Measurements from ENCODE around the gene IRX5. TPM values are rescaled to one million over a fixed set of nuclear protein-coding genes. Genes with fewer than 3 reads are reported as not detected.

Gene IRX5
- total and polyA plus RNA-seq, 2 donors from 2014 or later = 3.7 to 22.3 TPM

GRCh38 chr16:54912720-54913119 is 17.9 kb upstream of the IRX5 start:
- Histone ChIP-seq H3K9ac (ENCODE audit: low read length in 3 of 3) (no peak overlapping the region), H3K4me1 (ENCODE audit: control insufficient read depth in 2 of 3, insufficient read depth in 2 of 3, low read depth in 1 of 3, low read length in 3 of 3) (no peaks in the 10 kb centered on the region), H3K4me3 (ENCODE audit: low read length in 3 of 3) (no peak overlapping the region), H3K27me3 (ENCODE audit: control insufficient read depth, insufficient read depth, low read length) (no peaks in the 10 kb centered on the region), H3K9me3 (ENCODE audit: control insufficient read depth in 2 of 3, insufficient read depth in 1 of 3, low read length in 3 of 3) (no peaks in the 10 kb centered on the region), H3K36me3 (ENCODE audit: control insufficient read depth in 2 of 3, insufficient read depth in 3 of 3, low read length in 3 of 3) (no peaks in the 10 kb centered on the region), H3K27ac (ENCODE audit: low read depth in 2 of 2, low read length in 2 of 2) (no peak overlapping the region)
- intact Hi-C loops (cut with DNase I) = no loop called here
- TF ChIP-seq CTCF (IDR thresholded peaks at IDR 0.05; ENCODE audit: borderline replicate concordance, extremely low read depth, insufficient read depth) = no peak
- no peak for DNase-seq
- no peak for FAIRE-seq

- H3K4me3 ChIP-seq (ENCODE audit: low read length in 3 of 3) = no peak overlapping the region
- no peaks in the 10 kb centered on the region for H3K9me3 ChIP-seq (ENCODE audit: control insufficient read depth in 2 of 3, insufficient read depth in 1 of 3, low read length in 3 of 3)
- H3K36me3 ChIP-seq (ENCODE audit: control insufficient read depth in 2 of 3, insufficient read depth in 3 of 3, low read length in 3 of 3) = no peaks in the 10 kb centered on the region
- DNase-seq (no peak), FAIRE-seq (no peak)
- peaks cover 19% of the 10 kb centered on the region for H3K27me3 ChIP-seq (ENCODE audit: control insufficient read depth, insufficient read depth, low read length)
- no peak for TF ChIP-seq CTCF (IDR thresholded peaks at IDR 0.05; ENCODE audit: borderline replicate concordance, extremely low read depth, insufficient read depth)
- H3K4me1 ChIP-seq (ENCODE audit: control insufficient read depth in 2 of 3, insufficient read depth in 2 of 3, low read depth in 1 of 3, low read length in 3 of 3) = no peaks in the 10 kb centered on the region
- H3K27ac ChIP-seq (ENCODE audit: low read depth in 2 of 2, low read length in 2 of 2) = no peak overlapping the region
- H3K9ac ChIP-seq (ENCODE audit: low read length in 3 of 3) = no peak overlapping the region
- intact Hi-C loops (cut with DNase I) = no loop called here
Measured at GRCh38 chr16:54921206-54921824, 9.3 kb upstream of the IRX5 start.

- Histone ChIP-seq H3K9ac (ENCODE audit: low read length in 3 of 3) (no peak overlapping the region), H3K36me3 (ENCODE audit: control insufficient read depth in 2 of 3, insufficient read depth in 3 of 3, low read length in 3 of 3) (no peaks in the 10 kb centered on the region), H3K4me1 (ENCODE audit: control insufficient read depth in 2 of 3, insufficient read depth in 2 of 3, low read depth in 1 of 3, low read length in 3 of 3) (peaks cover 0 to 2% (median 0%) of the 10 kb centered on the region in 3 donors), H3K27ac (ENCODE audit: low read depth in 2 of 2, low read length in 2 of 2) (no peak overlapping the region), H3K9me3 (ENCODE audit: control insufficient read depth in 2 of 3, insufficient read depth in 1 of 3, low read length in 3 of 3) (no peaks in the 10 kb centered on the region), H3K4me3 (ENCODE audit: low read length in 3 of 3) (no peak overlapping the region), H3K27me3 (ENCODE audit: control insufficient read depth, insufficient read depth, low read length) (peaks cover 36% of the 10 kb centered on the region)
- intact Hi-C loops (cut with DNase I) = no loop called here
- DNase-seq (no peak), FAIRE-seq (no peak)
- no peak for TF ChIP-seq CTCF (IDR thresholded peaks at IDR 0.05; ENCODE audit: borderline replicate concordance, extremely low read depth, insufficient read depth)
Measured at GRCh38 chr16:54923055-54923473, 7.6 kb upstream of the IRX5 start.

GRCh38 chr16:54923988-54924387 is 6.7 kb upstream of the IRX5 start:
- FAIRE-seq (no peak), DNase-seq (no peak)
- no peak for TF ChIP-seq CTCF (IDR thresholded peaks at IDR 0.05; ENCODE audit: borderline replicate concordance, extremely low read depth, insufficient read depth)
- Histone ChIP-seq H3K9ac (ENCODE audit: low read length in 3 of 3) (no peak overlapping the region), H3K9me3 (ENCODE audit: control insufficient read depth in 2 of 3, insufficient read depth in 1 of 3, low read length in 3 of 3) (no peaks in the 10 kb centered on the region), H3K27me3 (ENCODE audit: control insufficient read depth, insufficient read depth, low read length) (peaks cover 36% of the 10 kb centered on the region), H3K4me1 (ENCODE audit: control insufficient read depth in 2 of 3, insufficient read depth in 2 of 3, low read depth in 1 of 3, low read length in 3 of 3) (peaks cover 0 to 4% (median 0%) of the 10 kb centered on the region in 3 donors), H3K4me3 (ENCODE audit: low read length in 3 of 3) (no peak overlapping the region), H3K27ac (ENCODE audit: low read depth in 2 of 2, low read length in 2 of 2) (no peak overlapping the region), H3K36me3 (ENCODE audit: control insufficient read depth in 2 of 3, insufficient read depth in 3 of 3, low read length in 3 of 3) (no peaks in the 10 kb centered on the region)
- intact Hi-C loops (cut with DNase I) = no loop called here
